OCI-LY1 (cell line): ENCODE measurements around the gene ACYP1.

Experiments used
- CTCF ChIP-seq: fragments of 200-600 bp; sonication (generic), shearing (Covaris generic); IDR thresholded peaks from 2 replicates; pipeline ENCODE4 v1.5.1; 2017; ENCODE audit warnings: mild to moderate bottlenecking, antibody characterized with exemption, low read length, moderate library complexity, mixed read lengths
- EZH2 ChIP-seq: fragments of 200-600 bp; sonication (generic), shearing (Covaris generic); IDR thresholded peaks from 2 replicates; pipeline ENCODE4 v1.8.0; 2017; ENCODE audit warnings: borderline replicate concordance, mixed run types, mild to moderate bottlenecking, antibody characterized with exemption, low read length, moderate library complexity, mixed read lengths

DNA sequence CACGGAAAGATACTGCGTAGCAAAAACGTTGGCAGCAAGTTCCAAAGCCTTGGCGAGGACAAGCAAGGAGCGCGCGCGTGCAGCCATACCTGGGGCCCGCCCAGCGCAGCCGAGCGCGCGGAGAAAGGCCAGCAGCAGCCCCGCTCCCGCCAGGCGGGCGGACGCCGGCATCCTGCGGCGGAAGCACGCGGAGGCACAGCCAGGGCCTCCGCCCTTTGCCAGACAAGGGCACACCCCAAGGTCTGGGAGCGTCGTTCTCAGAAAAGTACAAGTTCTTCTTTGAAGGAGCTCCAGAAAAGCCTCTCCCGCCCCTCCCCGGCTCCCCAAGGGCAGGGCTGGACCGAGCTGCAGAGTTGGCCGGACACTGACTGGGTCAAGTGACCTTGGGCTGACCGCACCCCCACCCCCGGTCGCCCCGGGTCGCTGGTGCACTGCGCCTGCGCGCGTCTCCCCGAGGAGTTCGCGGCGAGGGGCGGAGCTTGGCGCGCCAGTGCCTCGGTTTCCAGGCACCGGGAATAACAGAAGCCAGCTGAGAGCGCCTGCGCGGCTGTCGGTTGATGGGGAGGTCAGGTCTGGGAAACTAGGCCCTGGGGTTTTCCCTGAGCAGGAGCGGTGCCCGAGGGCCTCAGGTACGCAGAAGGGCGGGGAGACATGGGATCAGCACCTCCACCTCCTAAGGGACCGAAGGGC, 5.4 kb upstream of the ACYP1 start, which contains the start of gene ZC2HC1C:
- no peak for TF ChIP-seq CTCF
- TF ChIP-seq EZH2, result no peak
